Endothelial cell of umbilical vein (primary cell): ENCODE measurements around the gene KRT77. TPM values are rescaled to one million over a fixed set of nuclear protein-coding genes. Genes with fewer than 3 reads are reported as not detected.

Experiments used
- BruUV-seq: library from RNA; stranded (reverse); fragments of 400-500 nt; replicated peaks from 2 replicates; lab custom pipeline; 2021; lab: Mats Ljungman, UMichigan
- CTCF ChIA-PET: fragments of 300-600, 350-600 bp; sonication (Branson Sonifier 250); formaldehyde crosslinking; loops from one replicate; lab custom pipeline; 2021; ENCODE audit warnings: antibody characterized with exemption, inconsistent platforms; lab: Charles Lee
- POLR2A ChIA-PET: fragments of 300-600, 350-600 bp; sonication (Branson Sonifier 250); formaldehyde crosslinking; loops from one replicate; lab custom pipeline; 2021; ENCODE audit warnings: antibody characterized with exemption, inconsistent platforms; lab: Charles Lee
- DNase-seq: peaks from one replicate; pipeline ENCODE4 v3.0.0-alpha.2; 2011; ENCODE audit warnings: low read depth, low spot score
- FAIRE-seq: peaks from 2 replicates; lab custom pipeline; 2011; peaks lifted over from hg19 to GRCh38; lab: Jason Lieb, UNC
- H2AFZ ChIP-seq: 2 replicates; pipeline ENCODE4 v1.6.0; 2012; ENCODE audit warnings: low read depth, low read length, control low read depth, inconsistent platforms
- H3K27ac ChIP-seq: 2 replicates; pipeline ENCODE4 v1.5.1; 2011; ENCODE audit warnings: low read depth, mild to moderate bottlenecking, control low read depth, low read length, moderate library complexity; ENCODE audit not compliant: insufficient read depth
- H3K27me3 ChIP-seq, 2 experiments: 2 replicates each; pipeline versions ENCODE4 v1.6.0 to v1.6.1; 2011; ENCODE audit warnings: low read length in 2 of 2, mixed read lengths in 1 of 2; ENCODE audit not compliant: control insufficient read depth in 2 of 2, insufficient read depth in 2 of 2
- H3K36me3 ChIP-seq, 2 experiments: 2 replicates in 1 of 2; 3 replicates in 1 of 2; pipeline ENCODE4 v1.5.1; 2011; ENCODE audit warnings: low read length in 2 of 2, mild to moderate bottlenecking in 1 of 2, moderate library complexity in 1 of 2; ENCODE audit not compliant: control insufficient read depth in 2 of 2, insufficient read depth in 2 of 2; ENCODE audit errors: extremely low read depth in 1 of 2
- H3K4me1 ChIP-seq: 3 replicates; pipeline ENCODE4 v1.5.1; 2011; ENCODE audit warnings: mild to moderate bottlenecking, low read length; ENCODE audit not compliant: control insufficient read depth, insufficient read depth; ENCODE audit errors: extremely low read depth
- H3K4me2 ChIP-seq: 2 replicates; pipeline ENCODE4 v1.6.1; 2011; ENCODE audit warnings: low read length, control low read depth, mixed read lengths; ENCODE audit not compliant: insufficient read depth
- H3K4me3 ChIP-seq, 3 experiments: fragments of 200-600 bp in 1 of 3; sonication (generic), shearing (Covaris generic) in 1 of 3; replicated peaks in 1 of 3; 2 replicates each; pipeline ENCODE4 v1.5.1; 2011 to 2016; ENCODE audit warnings: control low read depth in 3 of 3, low read length in 3 of 3, mild to moderate bottlenecking in 2 of 3, inconsistent platforms in 1 of 3, low read depth in 1 of 3, moderate library complexity in 1 of 3; ENCODE audit not compliant: insufficient read depth in 1 of 3
- H3K79me2 ChIP-seq: 2 replicates; pipeline ENCODE4 v1.6.0; 2012; ENCODE audit warnings: low read length, inconsistent platforms; ENCODE audit not compliant: control insufficient read depth, insufficient read depth
- H3K9ac ChIP-seq: replicated peaks from 2 replicates; pipeline ENCODE3; 2011; ENCODE audit warnings: low read length, control low read depth; ENCODE audit not compliant: insufficient read depth; ENCODE audit errors: extremely low read depth
- H3K9me1 ChIP-seq: replicated peaks from 3 replicates; pipeline ENCODE4 v1.6.0; 2011; ENCODE audit warnings: mild to moderate bottlenecking, low read length; ENCODE audit not compliant: control insufficient read depth, insufficient read depth; ENCODE audit errors: extremely low read depth
- H3K9me3 ChIP-seq: replicated peaks from 2 replicates; pipeline ENCODE4 v1.5.1; 2012; ENCODE audit warnings: low read length, inconsistent platforms; ENCODE audit not compliant: control insufficient read depth, insufficient read depth
- H4K20me1 ChIP-seq: replicated peaks from 2 replicates; pipeline ENCODE3; 2011; ENCODE audit warnings: mild to moderate bottlenecking, low read length; ENCODE audit not compliant: control insufficient read depth, insufficient read depth; ENCODE audit errors: extremely low read depth
- EZH2 ChIP-seq: IDR thresholded peaks from 2 replicates; pipeline ENCODE4 v1.6.1; 2012; ENCODE audit warnings: borderline replicate concordance, low read depth, mild to moderate bottlenecking, moderate library complexity, low read length, inconsistent platforms; ENCODE audit not compliant: severe bottlenecking
- FOS ChIP-seq: IDR thresholded peaks from 2 replicates; pipeline ENCODE4 v1.6.1; 2011; ENCODE audit warnings: mild to moderate bottlenecking, low read length, moderate library complexity, borderline replicate concordance; ENCODE audit not compliant: insufficient read depth
- GATA2 ChIP-seq: IDR thresholded peaks from 2 replicates; pipeline ENCODE4 v1.7.0; 2011; ENCODE audit warnings: low read depth, mild to moderate bottlenecking, moderate library complexity, mixed read lengths, low read length; ENCODE audit not compliant: insufficient read length, insufficient read depth
- JUN ChIP-seq: IDR thresholded peaks from 2 replicates; pipeline ENCODE4 v1.6.1; 2011; ENCODE audit warnings: borderline replicate concordance, low read depth; ENCODE audit not compliant: insufficient read length, insufficient read depth
- MAX ChIP-seq: IDR thresholded peaks from 2 replicates; pipeline ENCODE4 v1.6.1; 2011; ENCODE audit not compliant: insufficient read depth, insufficient read length
- MYC ChIP-seq: IDR thresholded peaks from one replicate; pipeline ENCODE4 v1.6.1; 2011; ENCODE audit warnings: mild to moderate bottlenecking, low read depth, low read length
- POLR2A ChIP-seq: IDR thresholded peaks from 2 replicates; pipeline ENCODE4 v1.6.1; 2012; ENCODE audit warnings: low read depth, mild to moderate bottlenecking, control low read depth, low read length
- POLR2AphosphoS5 ChIP-seq: IDR thresholded peaks from 2 replicates; pipeline ENCODE4 v1.6.1; 2012; ENCODE audit warnings: low read depth, mild to moderate bottlenecking, control low read depth, low read length, moderate library complexity; ENCODE audit not compliant: insufficient read depth
- dilution Hi-C: fragments of 300-500 bp; cut with MboI; formaldehyde crosslinking; loops from one replicate; pipeline ENCODE4 v1.15.0; 2019; ENCODE audit warnings: low sequenced_read_pairs; ENCODE audit not compliant: extremely low pct_ligation_motif_present
- intact Hi-C: fragments of 100-400 bp; cut with micrococcal nuclease; formaldehyde crosslinking; loops from one replicate; pipeline ENCODE4 v1.10.0; 2022
- polyA plus RNA-seq, 4 experiments: library from polyadenylated mRNA; depleted of rRNA in 3 of 4; stranded (reverse) in 3 of 4; unstranded in 1 of 4; fragments of >200 nt; gene quantifications; 2 replicates each; pipeline versions ENCODE4 v1.2.1 to v1.2.3, GENCODE V29; 2011 to 2012; ENCODE audit warnings: missing spikeins in 1 of 4
- total RNA-seq: library from RNA; stranded (reverse); gene quantifications from 2 replicates; pipeline ENCODE4 v1.2.3, GENCODE V29; 2021
- TF ChIP-seq, protein P1 (sequence below), 2 donors: IDR thresholded peaks; 1 replicate in 1 of 2; 2 replicates in 1 of 2; pipeline ENCODE4 v1.5.1; 2011; ENCODE audit warnings: low read length in 2 of 2, mild to moderate bottlenecking in 2 of 2, moderate library complexity in 2 of 2, control low read depth in 1 of 2, inconsistent platforms in 1 of 2, low read depth in 1 of 2; ENCODE audit not compliant: insufficient read depth in 1 of 2; ENCODE audit errors: extremely low read depth in 1 of 2

The KRT77 gene
- total and polyA plus RNA-seq, 2 donors (not counting 3 experiments of a cell fraction or from before 2014, with no cell fraction given), result not detected

- dilution Hi-C loops (no loop called here), intact Hi-C loops (no loop called here)
- no peak overlapping the region for H3K9ac ChIP-seq
- no peak overlapping the region for H3K4me2 ChIP-seq
- no peak overlapping the region for H3K27ac ChIP-seq
- H3K9me3 ChIP-seq, result no peaks in the 10 kb centered on the region
- no peaks in the 10 kb centered on the region for H3K36me3 ChIP-seq
- CTCF ChIA-PET, result no interaction called here
- H2AFZ ChIP-seq, result no peak overlapping the region
- H3K27me3 ChIP-seq, result no peaks in the 10 kb centered on the region
- FAIRE-seq (no peak), DNase-seq (no peak)
- H4K20me1 ChIP-seq, result no peaks in the 10 kb centered on the region
- H3K4me1 ChIP-seq, result no peaks in the 10 kb centered on the region
- no TSS peak for BruUV-seq
- TF ChIP-seq EZH2 (no peak), JUN (no peak), POLR2A (no peak), FOS (no peak), MYC (no peak), POLR2AphosphoS5 (no peak), GATA2 (no peak), MAX (no peak)
- TF ChIP-seq, protein P1, sequence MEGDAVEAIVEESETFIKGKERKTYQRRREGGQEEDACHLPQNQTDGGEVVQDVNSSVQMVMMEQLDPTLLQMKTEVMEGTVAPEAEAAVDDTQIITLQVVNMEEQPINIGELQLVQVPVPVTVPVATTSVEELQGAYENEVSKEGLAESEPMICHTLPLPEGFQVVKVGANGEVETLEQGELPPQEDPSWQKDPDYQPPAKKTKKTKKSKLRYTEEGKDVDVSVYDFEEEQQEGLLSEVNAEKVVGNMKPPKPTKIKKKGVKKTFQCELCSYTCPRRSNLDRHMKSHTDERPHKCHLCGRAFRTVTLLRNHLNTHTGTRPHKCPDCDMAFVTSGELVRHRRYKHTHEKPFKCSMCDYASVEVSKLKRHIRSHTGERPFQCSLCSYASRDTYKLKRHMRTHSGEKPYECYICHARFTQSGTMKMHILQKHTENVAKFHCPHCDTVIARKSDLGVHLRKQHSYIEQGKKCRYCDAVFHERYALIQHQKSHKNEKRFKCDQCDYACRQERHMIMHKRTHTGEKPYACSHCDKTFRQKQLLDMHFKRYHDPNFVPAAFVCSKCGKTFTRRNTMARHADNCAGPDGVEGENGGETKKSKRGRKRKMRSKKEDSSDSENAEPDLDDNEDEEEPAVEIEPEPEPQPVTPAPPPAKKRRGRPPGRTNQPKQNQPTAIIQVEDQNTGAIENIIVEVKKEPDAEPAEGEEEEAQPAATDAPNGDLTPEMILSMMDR (IDR thresholded peaks at IDR 0.05; ENCODE audit: extremely low read depth in 1 of 2, insufficient read depth in 1 of 2, low read depth in 1 of 2, low read length in 2 of 2), result no peak
- H3K9me1 ChIP-seq, result no peaks in the 10 kb centered on the region
- POLR2A ChIA-PET, result no interaction called here
- H3K79me2 ChIP-seq, result no peaks in the 10 kb centered on the region
- H3K4me3 ChIP-seq, result no peak overlapping the region
Measured at GRCh38 chr12:52730383-52730782, 27.1 kb upstream of the KRT77 start.
